Neural progenitor cell (in vitro differentiated cells): ENCODE data around the gene SKP2. TPM values are rescaled to one million over a fixed set of nuclear protein-coding genes. Genes with fewer than 3 reads are reported as not detected.
"Not testable (repeated sequence)": the region's sequence is repeated elsewhere in the genome, so short reads cannot be mapped to it uniquely, and the experiment has no call there.

Experiments used
- DNase-seq: peaks from one replicate; pipeline ENCODE4 v3.0.0-alpha.2; 2016; ENCODE audit warnings: low spot score
- H2AFZ ChIP-seq: fragments of 200-600 bp; sonication (generic); replicated peaks from 2 replicates; pipeline ENCODE4 v1.6.1; 2016; ENCODE audit warnings: antibody characterized with exemption
- H3F3A ChIP-seq: fragments of 200-600 bp; sonication (generic); 2 replicates; pipeline ENCODE4 v1.6.1; 2016; ENCODE audit warnings: antibody characterized with exemption, low read depth
- H3K27ac ChIP-seq: fragments of 200-600 bp; sonication (generic); 2 replicates; pipeline ENCODE4 v1.5.1; 2016; ENCODE audit warnings: mild to moderate bottlenecking
- H3K27me3 ChIP-seq: fragments of 200-600 bp; sonication (generic); 2 replicates; pipeline ENCODE4 v1.6.1; 2016; ENCODE audit warnings: mild to moderate bottlenecking, moderate library complexity
- H3K36me3 ChIP-seq: fragments of 200-600 bp; sonication (generic); 2 replicates; pipeline ENCODE4 v1.5.1; 2016
- H3K4me1 ChIP-seq: fragments of 200-600 bp; sonication (generic); 2 replicates; pipeline ENCODE4 v1.6.1; 2016; ENCODE audit warnings: mixed run types
- H3K4me2 ChIP-seq: fragments of 200-600 bp; sonication (generic); 2 replicates; pipeline ENCODE4 v1.6.1; 2016
- H3K4me3 ChIP-seq: fragments of 200-600 bp; sonication (generic); 2 replicates; pipeline ENCODE4 v1.5.1; 2016
- H3K79me2 ChIP-seq: fragments of 200-600 bp; sonication (generic); 2 replicates; pipeline ENCODE4 v1.6.1; 2016; ENCODE audit warnings: low read depth
- H3K9ac ChIP-seq: fragments of 200-600 bp; sonication (generic); 2 replicates; pipeline ENCODE4 v1.6.1; 2016
- H3K9me3 ChIP-seq: fragments of 200-600 bp; sonication (generic); 2 replicates; pipeline ENCODE4 v1.5.1; 2016; ENCODE audit warnings: low read depth
- H4K20me1 ChIP-seq: fragments of 200-600 bp; sonication (generic); 2 replicates; pipeline ENCODE4 v1.6.1; 2016; ENCODE audit warnings: low read depth
- H3K27ac Mint-ChIP-seq: 3 replicates; pipeline ENCODE4 v1.8.0; 2021; ENCODE audit warnings: mixed read lengths
- H3K27me3 Mint-ChIP-seq: 2 replicates; pipeline ENCODE4 v1.8.0; 2022; ENCODE audit warnings: low read depth, mild to moderate bottlenecking, inconsistent platforms, moderate library complexity, mixed read lengths; ENCODE audit not compliant: insufficient read depth
- H3K36me3 Mint-ChIP-seq: 3 replicates; pipeline ENCODE4 v1.8.0; 2021; ENCODE audit warnings: mixed read lengths
- H3K4me1 Mint-ChIP-seq: 3 replicates; pipeline ENCODE4 v1.8.0; 2021; ENCODE audit warnings: mixed read lengths
- H3K4me3 Mint-ChIP-seq: 3 replicates; pipeline ENCODE4 v1.8.0; 2021; ENCODE audit warnings: mild to moderate bottlenecking, moderate library complexity, mixed read lengths
- H3K9me3 Mint-ChIP-seq: 3 replicates; pipeline ENCODE4 v1.8.0; 2020; ENCODE audit warnings: mixed read lengths
- EZH2 ChIP-seq: fragments of 200-600 bp; sonication (generic); IDR thresholded peaks from 2 replicates; pipeline ENCODE4 v1.6.1; 2017; ENCODE audit warnings: antibody characterized with exemption, mild to moderate bottlenecking, moderate library complexity
- EZH2phosphoT487 ChIP-seq: fragments of 200-600 bp; sonication (generic); IDR thresholded peaks from 2 replicates; pipeline ENCODE4 v1.6.1; 2017; ENCODE audit warnings: antibody characterized with exemption
- total RNA-seq: library from RNA; depleted of rRNA; stranded (reverse); fragments of >200 nt; gene quantifications from 2 replicates; pipeline ENCODE4 v1.2.3, GENCODE V29; 2015; ENCODE audit warnings: low replicate concordance
- TF ChIP-seq, protein P1 (sequence below): fragments of 200-600 bp; sonication (generic); IDR thresholded peaks from 2 replicates; pipeline ENCODE4 v1.5.1; 2017; ENCODE audit warnings: antibody characterized with exemption, mild to moderate bottlenecking

Gene SKP2
- total RNA-seq, 1 donor from 2014 or later = 93.4 TPM

DNA sequence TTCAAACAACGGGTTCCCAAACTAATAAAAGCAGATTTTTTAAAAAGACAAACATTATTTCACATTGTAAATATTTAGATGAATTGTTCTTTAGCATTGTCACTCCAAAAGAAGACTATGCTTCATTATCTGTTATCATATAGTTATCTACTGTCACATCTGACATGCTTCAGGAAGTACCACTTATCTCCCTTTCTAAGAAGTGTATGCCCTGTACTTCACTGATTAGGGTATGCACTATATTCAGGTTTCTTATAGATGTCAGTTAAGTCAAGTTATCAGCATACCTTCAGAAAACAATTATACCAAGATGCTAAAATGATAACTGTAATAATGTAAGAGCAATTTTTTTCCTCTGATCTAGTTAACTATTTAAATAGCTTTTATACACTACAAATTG lies 40.7 kb upstream of the SKP2 start:
- Mint-ChIP-seq H3K36me3 (peaks cover 13% of the 10 kb centered on the region), H3K9me3 (no peaks in the 10 kb centered on the region), H3K27me3 (no peaks in the 10 kb centered on the region), H3K4me3 (no peak overlapping the region), H3K4me1 (no peaks in the 10 kb centered on the region), H3K27ac (no peak overlapping the region)
- Histone ChIP-seq H3K9ac (no peak overlapping the region), H3K79me2 (no peaks in the 10 kb centered on the region), H3K4me2 (no peak overlapping the region), H3K4me1 (no peaks in the 10 kb centered on the region), H3K36me3 (no peaks in the 10 kb centered on the region), H3K27me3 (no peaks in the 10 kb centered on the region), H3K27ac (no peak overlapping the region), H3K9me3 (no peaks in the 10 kb centered on the region), H2AFZ (no peak overlapping the region), H3F3A (no peaks in the 10 kb centered on the region), H4K20me1 (no peaks in the 10 kb centered on the region), H3K4me3 (no peak overlapping the region)
- TF ChIP-seq EZH2phosphoT487 (no peak), EZH2 (no peak)
- TF ChIP-seq, protein P1, sequence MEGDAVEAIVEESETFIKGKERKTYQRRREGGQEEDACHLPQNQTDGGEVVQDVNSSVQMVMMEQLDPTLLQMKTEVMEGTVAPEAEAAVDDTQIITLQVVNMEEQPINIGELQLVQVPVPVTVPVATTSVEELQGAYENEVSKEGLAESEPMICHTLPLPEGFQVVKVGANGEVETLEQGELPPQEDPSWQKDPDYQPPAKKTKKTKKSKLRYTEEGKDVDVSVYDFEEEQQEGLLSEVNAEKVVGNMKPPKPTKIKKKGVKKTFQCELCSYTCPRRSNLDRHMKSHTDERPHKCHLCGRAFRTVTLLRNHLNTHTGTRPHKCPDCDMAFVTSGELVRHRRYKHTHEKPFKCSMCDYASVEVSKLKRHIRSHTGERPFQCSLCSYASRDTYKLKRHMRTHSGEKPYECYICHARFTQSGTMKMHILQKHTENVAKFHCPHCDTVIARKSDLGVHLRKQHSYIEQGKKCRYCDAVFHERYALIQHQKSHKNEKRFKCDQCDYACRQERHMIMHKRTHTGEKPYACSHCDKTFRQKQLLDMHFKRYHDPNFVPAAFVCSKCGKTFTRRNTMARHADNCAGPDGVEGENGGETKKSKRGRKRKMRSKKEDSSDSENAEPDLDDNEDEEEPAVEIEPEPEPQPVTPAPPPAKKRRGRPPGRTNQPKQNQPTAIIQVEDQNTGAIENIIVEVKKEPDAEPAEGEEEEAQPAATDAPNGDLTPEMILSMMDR = no peak
- no peak for DNase-seq

DNA sequence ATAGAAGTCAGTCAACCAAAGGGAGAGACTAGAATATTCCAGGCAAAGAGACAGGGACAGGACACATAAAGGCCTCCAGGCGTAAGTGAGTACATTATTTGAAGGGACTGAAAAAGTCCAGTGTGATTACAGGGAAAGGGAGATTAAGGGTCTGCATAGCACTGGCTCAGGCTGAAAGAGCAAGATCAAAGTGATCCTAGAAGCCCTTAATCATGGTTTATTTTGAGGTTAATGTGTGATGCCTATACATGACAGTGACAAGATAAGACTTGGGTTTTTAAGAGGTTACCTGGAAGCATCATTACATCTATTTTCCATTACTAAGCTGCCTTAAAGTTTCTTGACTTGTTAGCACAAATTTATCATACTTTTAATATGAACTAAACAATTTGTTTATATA lies 26.0 kb upstream of the SKP2 start:
- H3K36me3 ChIP-seq = peaks cover 3% of the 10 kb centered on the region
- H3K27me3 Mint-ChIP-seq = no peaks in the 10 kb centered on the region
- H3K27ac ChIP-seq = no peak overlapping the region
- no peak overlapping the region for H3K4me3 ChIP-seq
- H3K79me2 ChIP-seq = no peaks in the 10 kb centered on the region
- H3K4me3 Mint-ChIP-seq = no peak overlapping the region
- no peak overlapping the region for H2AFZ ChIP-seq
- no peaks in the 10 kb centered on the region for H3K4me1 ChIP-seq
- H3K27me3 ChIP-seq = no peaks in the 10 kb centered on the region
- no peak overlapping the region for H3K4me2 ChIP-seq
- no peaks in the 10 kb centered on the region for H3K9me3 ChIP-seq
- no peak for TF ChIP-seq EZH2phosphoT487
- TF ChIP-seq, protein P1 = no peak
- TF ChIP-seq EZH2 = no peak
- H3K9me3 Mint-ChIP-seq = peaks cover 15% of the 10 kb centered on the region
- no peaks in the 10 kb centered on the region for H3F3A ChIP-seq
- DNase-seq = no peak
- H4K20me1 ChIP-seq = no peaks in the 10 kb centered on the region
- H3K4me1 Mint-ChIP-seq = no peaks in the 10 kb centered on the region
- no peak overlapping the region for H3K27ac Mint-ChIP-seq
- H3K9ac ChIP-seq = no peak overlapping the region
- H3K36me3 Mint-ChIP-seq = peaks cover 19% of the 10 kb centered on the region

DNA sequence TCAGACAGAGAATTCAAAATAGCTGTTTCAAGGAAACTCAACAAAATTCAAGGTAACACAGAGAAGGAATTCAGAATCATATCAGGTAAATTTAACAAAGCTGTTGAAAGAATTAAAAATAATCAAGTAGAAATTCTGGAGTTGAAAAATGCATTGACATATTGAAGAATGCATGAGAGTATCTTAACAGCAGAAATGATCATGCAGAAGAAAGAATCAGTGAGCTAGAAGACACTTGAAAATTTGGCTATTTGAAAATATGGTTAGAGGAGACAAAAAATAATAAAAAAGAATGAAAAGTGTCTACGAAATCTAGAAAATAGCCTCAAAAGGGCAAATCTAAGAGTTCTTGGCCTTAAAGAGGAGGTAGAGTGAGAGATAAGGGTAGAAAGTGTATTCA lies 23.1 kb upstream of the SKP2 start:
- DNase-seq = no peak
- Histone ChIP-seq H3K4me1 (no peaks in the 10 kb centered on the region), H3K9me3 (no peaks in the 10 kb centered on the region), H3K4me3 (no peak overlapping the region), H3F3A (no peaks in the 10 kb centered on the region), H3K27ac (no peak overlapping the region), H3K4me2 (no peak overlapping the region), H3K27me3 (no peaks in the 10 kb centered on the region), H4K20me1 (no peaks in the 10 kb centered on the region), H3K79me2 (no peaks in the 10 kb centered on the region), H3K9ac (no peak overlapping the region), H3K36me3 (peaks cover 3% of the 10 kb centered on the region), H2AFZ (no peak overlapping the region)
- Mint-ChIP-seq H3K4me3 (no peak overlapping the region), H3K9me3 (peaks cover 16% of the 10 kb centered on the region), H3K27me3 (no peaks in the 10 kb centered on the region), H3K36me3 (peaks cover 26% of the 10 kb centered on the region), H3K4me1 (no peaks in the 10 kb centered on the region), H3K27ac (no peak overlapping the region)
- no peak for TF ChIP-seq EZH2
- TF ChIP-seq EZH2phosphoT487 = no peak
- TF ChIP-seq, protein P1 = no peak

DNA sequence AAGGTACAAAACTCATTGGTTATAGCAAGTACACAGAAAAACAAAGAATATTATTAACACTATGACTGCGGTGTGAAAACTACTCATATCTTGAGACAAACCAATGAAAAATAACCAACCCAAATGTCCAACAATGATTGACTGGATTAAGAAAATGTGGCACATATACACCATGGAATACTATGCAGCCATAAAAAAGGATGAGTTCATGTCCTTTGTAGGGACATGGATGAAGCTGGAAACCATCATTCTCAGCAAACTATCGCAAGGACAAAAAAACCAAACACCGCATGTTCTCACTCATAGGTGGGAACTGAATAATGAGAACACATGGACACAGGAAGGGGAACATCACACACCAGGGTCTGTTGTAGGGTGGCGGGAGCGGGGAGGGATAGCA lies 22.2 kb upstream of the SKP2 start:
- Mint-ChIP-seq H3K9me3 (peaks cover 16% of the 10 kb centered on the region), H3K36me3 (peaks cover 26% of the 10 kb centered on the region)
- not testable (repeated sequence) for H3K79me2 ChIP-seq, H3K4me2 ChIP-seq, H3F3A ChIP-seq, H2AFZ ChIP-seq, H3K36me3 ChIP-seq, H3K4me1 ChIP-seq, H3K27ac ChIP-seq, H3K9me3 ChIP-seq, H3K9ac ChIP-seq, H3K27me3 Mint-ChIP-seq, H4K20me1 ChIP-seq, H3K27me3 ChIP-seq, H3K4me1 Mint-ChIP-seq, H3K4me3 Mint-ChIP-seq, H3K4me3 ChIP-seq, DNase-seq, H3K27ac Mint-ChIP-seq

DNA sequence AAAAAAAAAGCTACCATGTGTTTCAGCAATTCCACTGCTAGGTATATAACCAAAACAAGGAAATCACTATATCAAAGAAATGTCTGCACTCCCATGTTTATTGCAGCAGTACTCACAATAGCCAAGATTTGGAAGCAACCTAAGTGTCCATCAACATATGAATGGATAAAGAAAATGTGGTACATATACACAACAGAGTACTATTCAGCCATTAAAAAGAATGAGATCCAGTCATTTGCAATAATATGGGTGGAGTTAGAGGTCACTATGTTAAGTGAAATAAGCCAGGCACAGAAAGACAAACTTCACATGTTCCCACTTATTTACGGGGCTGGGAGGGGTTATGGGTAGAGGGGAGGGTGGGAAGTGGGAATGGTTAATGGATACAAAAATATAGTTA lies 18.9 kb upstream of the SKP2 start:
- H3K27ac ChIP-seq, H3K27me3 Mint-ChIP-seq, H3K4me3 Mint-ChIP-seq, H3K79me2 ChIP-seq, H3K4me1 Mint-ChIP-seq, H3K27ac Mint-ChIP-seq, H3K4me1 ChIP-seq, H4K20me1 ChIP-seq, H3K9ac ChIP-seq, H3K27me3 ChIP-seq, H3K4me3 ChIP-seq, DNase-seq, H2AFZ ChIP-seq, H3K9me3 ChIP-seq, H3K36me3 ChIP-seq, H3F3A ChIP-seq, H3K4me2 ChIP-seq: not testable (repeated sequence)
- H3K9me3 Mint-ChIP-seq = peaks cover 15% of the 10 kb centered on the region
- peaks cover 22% of the 10 kb centered on the region for H3K36me3 Mint-ChIP-seq
